Body of pancreas (tissue), 4 donors: ENCODE measurements around the gene PTGFRN. TPM values are rescaled to one million over a fixed set of nuclear protein-coding genes. Genes with fewer than 3 reads are reported as not detected.

ENCODE experiments used
- ATAC-seq: fragments of 150-250 bp; one replicate; pipeline ENCODE4 v1.9.1; 2016
- DNase-seq, 4 donors: peaks; one replicate each; pipeline ENCODE4 v3.0.0-alpha.2; 2019
- H3K27ac ChIP-seq, 4 donors: fragments of 200-600 bp; sonication (generic); 1 replicate in 3 of 4; 2 replicates in 1 of 4; pipeline versions ENCODE4 v1.5.1 to v1.6.1; 2016 to 2019; ENCODE audit warnings: mild to moderate bottlenecking in 1 of 4, mixed read lengths in 1 of 4, moderate library complexity in 1 of 4
- H3K27me3 ChIP-seq, 2 donors: fragments of 200-600 bp; sonication (generic); one replicate each; pipeline ENCODE4 v1.6.0; 2016; ENCODE audit warnings: mild to moderate bottlenecking in 1 of 2
- H3K36me3 ChIP-seq, 2 donors: fragments of 200-600 bp; sonication (generic); replicated peaks in 1 of 2; 2 replicates each; pipeline ENCODE4 v1.5.1; 2016; ENCODE audit warnings: low read depth in 2 of 2; ENCODE audit not compliant: insufficient read depth in 1 of 2
- H3K4me1 ChIP-seq: fragments of 200-600 bp; sonication (generic); one replicate; pipeline ENCODE4 v1.6.0; 2016
- H3K4me3 ChIP-seq, 2 donors: fragments of 200-600 bp; sonication (generic); 1 replicate in 1 of 2; 2 replicates in 1 of 2; pipeline ENCODE4 v1.5.1; 2016 to 2019
- H3K9me3 ChIP-seq, 3 donors: fragments of 200-600 bp; sonication (generic); 1 replicate in 2 of 3; 2 replicates in 1 of 3; pipeline ENCODE4 v1.5.1; 2016
- POLR2A ChIP-seq, 3 donors: fragments of 450-650 bp; IDR thresholded peaks; one replicate each; pipeline ENCODE4 v1.6.1; 2016; ENCODE audit warnings: antibody characterized with exemption in 3 of 3, mild to moderate bottlenecking in 2 of 3
- WGBS, 2 donors: methylation state at CpG; one replicate each; pipeline ENCODE4 v1.1.5; 2017; 5-methylcytosine and 5-hydroxymethylcytosine counted together
- intact Hi-C: fragments of 100-400 bp; cut with DNase I; formaldehyde crosslinking; loops from one replicate; pipeline ENCODE4 v1.15.1; 2023
- total RNA-seq, 2 donors: library from RNA; depleted of rRNA; stranded (reverse); fragments of >200 nt; gene quantifications; one replicate each; pipeline ENCODE4 v1.1.0, GENCODE V29; 2016
- TF ChIP-seq, protein P1 (sequence below), 7 experiments: fragments of 450-650 bp in 4 of 7; fragments of 200-600 bp in 3 of 7; sonication (generic) in 3 of 7; IDR thresholded peaks; one replicate each; pipeline ENCODE4 v1.5.1; 2016 to 2019; ENCODE audit warnings: antibody characterized with exemption in 7 of 7

Gene PTGFRN
- total RNA-seq, 2 donors from 2014 or later = 35.0 to 76.8 TPM

DNA sequence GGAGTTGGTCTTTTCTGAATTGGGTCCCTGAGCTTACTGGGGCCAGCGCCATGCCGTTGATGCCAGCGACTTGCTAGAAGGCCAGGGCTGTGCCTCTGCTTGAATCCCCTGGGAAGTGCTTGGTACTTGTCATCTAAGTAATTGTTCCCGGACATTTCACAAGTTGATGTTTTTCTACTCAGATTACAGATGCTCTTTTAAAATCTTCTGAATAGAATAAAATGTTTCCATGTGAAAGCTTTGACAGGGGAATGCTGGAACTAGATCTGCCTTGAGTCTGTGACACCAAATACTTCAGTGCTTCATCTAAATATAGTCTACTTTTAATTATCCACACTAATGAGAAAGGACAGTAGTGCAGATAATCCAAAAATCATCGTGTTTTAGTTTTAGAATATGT, 38.3 kb downstream of the PTGFRN start:
- H3K4me1 ChIP-seq = no peaks in the 10 kb centered on the region
- intact Hi-C loops = no loop called here
- no peak overlapping the region for H3K27ac ChIP-seq
- H3K4me3 ChIP-seq = no peak overlapping the region
- no peaks in the 10 kb centered on the region for H3K27me3 ChIP-seq
- H3K9me3 ChIP-seq = no peaks in the 10 kb centered on the region
- no peak for DNase-seq
- peaks cover 0 to 8% of the 10 kb centered on the region in 2 donors for H3K36me3 ChIP-seq
- 89 to 92% methylated on average over 5 of the region's 5 CpGs for WGBS, 2 donors
- no peak for ATAC-seq
- TF ChIP-seq, protein P1, sequence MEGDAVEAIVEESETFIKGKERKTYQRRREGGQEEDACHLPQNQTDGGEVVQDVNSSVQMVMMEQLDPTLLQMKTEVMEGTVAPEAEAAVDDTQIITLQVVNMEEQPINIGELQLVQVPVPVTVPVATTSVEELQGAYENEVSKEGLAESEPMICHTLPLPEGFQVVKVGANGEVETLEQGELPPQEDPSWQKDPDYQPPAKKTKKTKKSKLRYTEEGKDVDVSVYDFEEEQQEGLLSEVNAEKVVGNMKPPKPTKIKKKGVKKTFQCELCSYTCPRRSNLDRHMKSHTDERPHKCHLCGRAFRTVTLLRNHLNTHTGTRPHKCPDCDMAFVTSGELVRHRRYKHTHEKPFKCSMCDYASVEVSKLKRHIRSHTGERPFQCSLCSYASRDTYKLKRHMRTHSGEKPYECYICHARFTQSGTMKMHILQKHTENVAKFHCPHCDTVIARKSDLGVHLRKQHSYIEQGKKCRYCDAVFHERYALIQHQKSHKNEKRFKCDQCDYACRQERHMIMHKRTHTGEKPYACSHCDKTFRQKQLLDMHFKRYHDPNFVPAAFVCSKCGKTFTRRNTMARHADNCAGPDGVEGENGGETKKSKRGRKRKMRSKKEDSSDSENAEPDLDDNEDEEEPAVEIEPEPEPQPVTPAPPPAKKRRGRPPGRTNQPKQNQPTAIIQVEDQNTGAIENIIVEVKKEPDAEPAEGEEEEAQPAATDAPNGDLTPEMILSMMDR (IDR thresholded peaks at IDR 0.05) = no peak

DNA sequence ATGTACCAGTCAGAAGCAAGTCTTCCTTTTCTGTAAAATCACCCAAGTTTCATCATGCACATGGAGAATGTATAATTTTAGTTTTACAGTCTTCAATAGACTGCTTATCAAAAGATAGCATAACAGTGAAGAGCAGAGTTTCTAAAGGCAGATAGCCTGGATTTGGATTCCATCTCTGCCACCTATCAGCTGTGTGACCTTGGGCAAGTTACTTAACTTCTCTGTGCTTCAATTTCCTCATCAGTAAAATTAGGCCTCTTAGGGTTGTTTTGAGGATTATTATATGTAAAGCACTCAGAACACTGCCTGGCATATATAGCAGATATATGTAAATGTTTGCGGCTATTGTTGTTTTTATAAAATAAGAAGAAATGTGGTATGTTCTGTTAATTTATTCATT, 38.9 kb downstream of the PTGFRN start:
- Histone ChIP-seq H3K36me3 (peaks cover 0 to 8% of the 10 kb centered on the region in 2 donors), H3K9me3 (no peaks in the 10 kb centered on the region), H3K4me3 (no peak overlapping the region), H3K27me3 (no peaks in the 10 kb centered on the region), H3K4me1 (no peaks in the 10 kb centered on the region), H3K27ac (no peak overlapping the region)
- intact Hi-C loops = no loop called here
- TF ChIP-seq POLR2A (IDR thresholded peaks at IDR 0.05) = no peak
- TF ChIP-seq, protein P1 (IDR thresholded peaks at IDR 0.05) = no peak
- WGBS, 2 donors = 97 to 100% methylated on average over 1 of the region's 1 CpG
- DNase-seq (no peak), ATAC-seq (no peak)

DNA sequence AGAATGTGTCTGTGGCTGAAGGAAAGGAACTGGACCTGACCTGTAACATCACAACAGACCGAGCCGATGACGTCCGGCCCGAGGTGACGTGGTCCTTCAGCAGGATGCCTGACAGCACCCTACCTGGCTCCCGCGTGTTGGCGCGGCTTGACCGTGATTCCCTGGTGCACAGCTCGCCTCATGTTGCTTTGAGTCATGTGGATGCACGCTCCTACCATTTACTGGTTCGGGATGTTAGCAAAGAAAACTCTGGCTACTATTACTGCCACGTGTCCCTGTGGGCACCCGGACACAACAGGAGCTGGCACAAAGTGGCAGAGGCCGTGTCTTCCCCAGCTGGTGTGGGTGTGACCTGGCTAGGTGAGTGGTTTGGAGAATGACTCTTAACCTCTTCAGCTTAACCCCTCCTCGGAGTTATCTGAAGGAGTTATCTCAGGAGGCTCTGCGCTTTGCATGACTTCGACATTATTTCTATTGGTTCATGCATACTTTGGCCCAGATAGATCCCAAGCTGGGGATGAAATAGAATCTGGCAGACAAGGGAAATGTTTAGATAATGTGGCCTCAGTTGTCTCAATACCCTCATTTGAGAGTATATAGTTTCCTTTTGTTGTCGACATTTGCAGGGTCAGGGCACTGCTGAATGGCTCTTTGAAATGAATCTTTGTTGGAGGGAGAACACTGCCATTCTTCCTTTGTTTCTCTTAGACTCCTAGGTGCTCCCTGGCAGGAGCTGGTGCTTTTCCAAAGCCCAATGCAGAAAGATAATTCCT, 39.7 kb downstream of the PTGFRN start:
- 90% methylated on average over 21 of the region's 21 CpGs for WGBS, 2 donors
- DNase-seq = no peak
- no peak overlapping the region for H3K27ac ChIP-seq
- H3K27me3 ChIP-seq = no peaks in the 10 kb centered on the region
- H3K9me3 ChIP-seq = no peaks in the 10 kb centered on the region
- TF ChIP-seq, protein P1 (IDR thresholded peaks at IDR 0.05) = no peak
- TF ChIP-seq POLR2A (IDR thresholded peaks at IDR 0.05) = no peak
- no peak for ATAC-seq
- no peaks in the 10 kb centered on the region for H3K4me1 ChIP-seq
- intact Hi-C loops = no loop called here
- H3K36me3 ChIP-seq = peaks cover 0 to 8% of the 10 kb centered on the region in 2 donors
- H3K4me3 ChIP-seq = no peak overlapping the region

DNA sequence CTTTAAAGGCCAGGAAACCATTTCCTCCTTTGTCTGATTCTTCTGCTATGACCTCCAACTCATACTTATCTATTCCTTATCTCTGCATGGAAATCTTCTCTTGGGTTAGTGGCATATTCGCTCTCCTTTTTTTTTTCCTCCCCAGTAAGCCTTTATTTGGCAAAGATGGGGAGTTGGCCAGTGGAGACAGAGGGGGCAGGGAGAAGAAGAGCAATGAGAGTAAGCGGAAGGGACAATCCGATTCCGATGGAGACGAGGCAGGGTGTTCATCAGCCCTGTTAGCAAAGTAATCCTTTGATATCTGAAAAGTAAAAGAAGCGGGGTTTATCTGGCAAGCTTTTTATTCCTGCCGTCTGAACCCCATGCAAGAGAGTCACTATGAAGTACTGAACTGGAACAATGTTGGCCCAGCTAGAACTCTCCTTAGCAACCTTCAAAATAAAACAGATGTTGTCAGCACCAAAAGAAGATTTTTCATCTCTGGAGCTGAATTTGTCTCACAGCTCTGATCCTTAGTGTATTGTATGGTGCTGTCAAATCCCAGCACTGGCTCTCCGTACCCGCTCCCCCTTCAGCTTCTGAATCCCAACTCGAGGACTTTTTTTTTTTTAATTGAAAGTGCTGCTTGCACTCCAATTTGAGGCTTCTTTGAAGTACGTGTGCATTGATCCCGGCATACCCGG, 40.9 kb downstream of the PTGFRN start:
- no peaks in the 10 kb centered on the region for H3K27me3 ChIP-seq
- H3K36me3 ChIP-seq = peaks cover 0 to 8% of the 10 kb centered on the region in 2 donors
- WGBS, 2 donors = 75 to 78% methylated on average over 13 of the region's 13 CpGs
- H3K4me3 ChIP-seq = no peak overlapping the region
- TF ChIP-seq, protein P1 (IDR thresholded peaks at IDR 0.05) = no peak
- TF ChIP-seq POLR2A (IDR thresholded peaks at IDR 0.05) = no peak
- no peaks in the 10 kb centered on the region for H3K9me3 ChIP-seq
- ATAC-seq = no peak
- H3K27ac ChIP-seq = no peak overlapping the region
- no peaks in the 10 kb centered on the region for H3K4me1 ChIP-seq
- no peak for DNase-seq
- intact Hi-C loops = no loop called here
